ENCODE data around the gene SLC12A5. TPM values are rescaled to one million over a fixed set of nuclear protein-coding genes. Genes with fewer than 3 reads are reported as not detected.
"Not testable (repeated sequence)": the region's sequence is repeated elsewhere in the genome, so short reads cannot be mapped to it uniquely, and the experiment has no call there.

Gene SLC12A5
- total and polyA plus RNA-seq, 9 of the 15 experiments (the other 6 are each of a cell fraction or from before 2014, with no cell fraction given) = 0.36 to 7.5 (median 2.1) TPM

- TF ChIP-seq ZNF444 (CRISPR knock-in tag; IDR thresholded peaks at IDR 0.05) = no peak
Observed at GRCh38 chr20:45987108-45987780, 41.8 kb upstream of the SLC12A5 start (continued).

DNA sequence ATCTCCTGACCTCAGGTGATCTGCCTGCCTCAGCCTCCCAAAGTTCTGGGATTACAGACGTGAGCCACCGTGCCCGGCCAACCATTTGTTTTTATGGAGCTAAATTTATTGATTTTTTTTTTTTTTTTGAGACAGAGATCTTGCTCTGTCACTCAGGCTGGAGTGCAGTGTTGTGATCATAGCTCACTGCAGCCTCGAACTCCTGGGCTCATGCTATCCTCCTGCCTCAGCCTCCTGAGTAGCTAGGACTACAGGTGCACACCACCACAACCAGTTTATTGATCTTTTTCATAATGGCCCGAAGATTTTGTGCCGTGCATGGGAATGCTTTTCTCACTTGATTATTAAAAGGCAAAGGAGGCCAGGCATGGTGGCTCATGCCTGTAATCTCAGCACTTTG, 40.2 kb upstream of the SLC12A5 start:
- H3K36me3 ChIP-seq (ENCODE audit: control insufficient read depth, insufficient read depth, low read length); in situ Hi-C loops (cut with MboI); H4K20me1 ChIP-seq (replicated peaks; ENCODE audit: control insufficient read depth, insufficient read depth, low read length); H3K27ac ChIP-seq (ENCODE audit: extremely low read depth, low read depth, low read length); H3K4me2 ChIP-seq (ENCODE audit: insufficient read depth, low read length); DNase-seq (ENCODE audit: extremely low read depth in 1 of 4, low spot score in 3 of 4); H3K27me3 ChIP-seq (ENCODE audit: control insufficient read depth in 2 of 2, insufficient read depth in 2 of 2, low read length in 2 of 2); H3K4me3 ChIP-seq; POLR2A ChIA-PET; H3K9me1 ChIP-seq (ENCODE audit: control insufficient read depth, insufficient read depth, low read length); intact Hi-C loops (cut with micrococcal nuclease); FAIRE-seq; BruUV-seq (replicated peaks); ATAC-seq; CTCF ChIA-PET (ENCODE audit: low intra/inter-chr PET ratio); H2AFZ ChIP-seq (ENCODE audit: low read depth, low read length); H3K9ac ChIP-seq (ENCODE audit: insufficient read depth in 1 of 2, low read depth in 2 of 2, low read length in 2 of 2); H3K9me3 ChIP-seq (replicated peaks; ENCODE audit: control insufficient read depth, insufficient read depth, low read depth, low read length); H3K79me2 ChIP-seq (ENCODE audit: control insufficient read depth, insufficient read depth, low read length): not testable (repeated sequence)
- 4% methylated on average over 6 of the region's 6 CpGs for WGBS (ENCODE audit: insufficient coverage, low coverage, missing lambda C conversion rate)
- H3K4me1 ChIP-seq (replicated peaks in 1 of 2; ENCODE audit: control insufficient read depth in 2 of 2, insufficient read depth in 2 of 2, low read length in 2 of 2) = peaks cover 4 to 19% of the 10 kb centered on the region in 2 experiments; a peak in 4 of 5 replicates

DNA sequence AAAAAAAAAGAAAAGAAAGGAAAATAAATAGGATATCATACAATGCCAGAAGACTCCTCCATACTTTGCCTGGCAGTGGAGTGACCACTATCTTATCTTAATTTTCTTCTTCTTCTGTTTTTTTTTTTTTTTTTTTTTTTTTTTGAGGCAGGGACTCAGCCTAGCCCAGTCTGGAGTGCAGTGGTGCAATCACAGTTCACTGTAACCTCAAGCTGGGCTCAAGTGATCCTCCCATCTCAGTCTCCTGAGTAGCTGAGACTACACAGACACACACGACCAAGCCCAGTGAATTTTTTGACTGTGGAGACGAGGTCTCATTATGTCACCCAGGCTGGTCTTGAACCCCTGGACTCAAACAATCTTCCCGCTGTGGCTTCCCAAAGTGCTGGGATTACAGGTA, 37.4 kb upstream of the SLC12A5 start:
- Histone ChIP-seq H2AFZ (ENCODE audit: low read depth, low read length) (no peak overlapping the region), H3K9me1 (ENCODE audit: control insufficient read depth, insufficient read depth, low read length) (no peaks in the 10 kb centered on the region), H4K20me1 (replicated peaks; ENCODE audit: control insufficient read depth, insufficient read depth, low read length) (peaks cover 4% of the 10 kb centered on the region; the same call in 1 of the 2 replicates), H3K27me3 (ENCODE audit: control insufficient read depth in 2 of 2, insufficient read depth in 2 of 2, low read length in 2 of 2) (peaks cover under 1 to 8% of the 10 kb centered on the region in 2 experiments; a peak in 2 of 5 replicates), H3K9ac (ENCODE audit: insufficient read depth in 1 of 2, low read depth in 2 of 2, low read length in 2 of 2) (no peak overlapping the region), H3K4me3 (no peak overlapping the region), H3K36me3 (ENCODE audit: control insufficient read depth, insufficient read depth, low read length) (no peaks in the 10 kb centered on the region), H3K27ac (ENCODE audit: extremely low read depth, low read depth, low read length) (no peak overlapping the region), H3K79me2 (ENCODE audit: control insufficient read depth, insufficient read depth, low read length) (no peaks in the 10 kb centered on the region), H3K4me1 (replicated peaks in 1 of 2; ENCODE audit: control insufficient read depth in 2 of 2, insufficient read depth in 2 of 2, low read length in 2 of 2) (peaks cover 2 to 12% of the 10 kb centered on the region in 2 experiments; a peak in 3 of 5 replicates), H3K4me2 (ENCODE audit: insufficient read depth, low read length) (no peak overlapping the region), H3K9me3 (replicated peaks; ENCODE audit: control insufficient read depth, insufficient read depth, low read depth, low read length) (no peaks in the 10 kb centered on the region)
- DNase-seq (ENCODE audit: extremely low read depth in 1 of 4, low spot score in 3 of 4) (no peak), FAIRE-seq (no peak), ATAC-seq (no peak)
- BruUV-seq (replicated peaks) = no TSS peak
- intact Hi-C loops (cut with micrococcal nuclease) = no loop called here
- CTCF ChIA-PET (ENCODE audit: low intra/inter-chr PET ratio) = no interaction called here
- 11% methylated on average over 3 of the region's 3 CpGs for WGBS (ENCODE audit: insufficient coverage, low coverage, missing lambda C conversion rate)
- peak; percentile 65; the same call in 1 of the 2 replicates for TF ChIP-seq ZNF384 (IDR thresholded peaks at IDR 0.05; ENCODE audit: low read depth, low read length)
- TF ChIP-seq HNRNPLL (IDR thresholded peaks at IDR 0.05; ENCODE audit: low read depth, low read length, poor library complexity, severe bottlenecking) = no peak
- TF ChIP-seq ZNF212 (CRISPR knock-in tag; IDR thresholded peaks at IDR 0.05) = no peak
- TF ChIP-seq JUNB (CRISPR knock-in tag; conservative IDR thresholded peaks at IDR 0.05) = no peak
- TF ChIP-seq, protein P1, sequence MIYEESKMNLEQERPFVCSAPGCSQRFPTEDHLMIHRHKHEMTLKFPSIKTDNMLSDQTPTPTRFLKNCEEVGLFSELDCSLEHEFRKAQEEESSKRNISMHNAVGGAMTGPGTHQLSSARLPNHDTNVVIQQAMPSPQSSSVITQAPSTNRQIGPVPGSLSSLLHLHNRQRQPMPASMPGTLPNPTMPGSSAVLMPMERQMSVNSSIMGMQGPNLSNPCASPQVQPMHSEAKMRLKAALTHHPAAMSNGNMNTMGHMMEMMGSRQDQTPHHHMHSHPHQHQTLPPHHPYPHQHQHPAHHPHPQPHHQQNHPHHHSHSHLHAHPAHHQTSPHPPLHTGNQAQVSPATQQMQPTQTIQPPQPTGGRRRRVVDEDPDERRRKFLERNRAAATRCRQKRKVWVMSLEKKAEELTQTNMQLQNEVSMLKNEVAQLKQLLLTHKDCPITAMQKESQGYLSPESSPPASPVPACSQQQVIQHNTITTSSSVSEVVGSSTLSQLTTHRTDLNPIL (CRISPR knock-in tag; IDR thresholded peaks at IDR 0.05) = no peak
- in situ Hi-C loops (cut with MboI) = no loop called here
- POLR2A ChIA-PET = no interaction called here

Data from K562 (cell line).